Stimulated activated CD8-positive, alpha-beta memory T cell treated with anti-CD3 and anti-CD28 coated beads, Interleukin-4, amount 100 ng/mL, for 1 hour (primary cell): ENCODE measurements around the gene GAL3ST1.
"Not testable (repeated sequence)": the region's sequence is repeated elsewhere in the genome, so short reads cannot be mapped to it uniquely, and the experiment has no call there.

Source experiments
- DNase-seq, 2 donors: peaks; one replicate each; pipeline ENCODE4 v3.0.0-alpha.2; 2020; ENCODE audit warnings: low read depth in 2 of 2, low spot score in 1 of 2

The GAL3ST1 gene

DNA sequence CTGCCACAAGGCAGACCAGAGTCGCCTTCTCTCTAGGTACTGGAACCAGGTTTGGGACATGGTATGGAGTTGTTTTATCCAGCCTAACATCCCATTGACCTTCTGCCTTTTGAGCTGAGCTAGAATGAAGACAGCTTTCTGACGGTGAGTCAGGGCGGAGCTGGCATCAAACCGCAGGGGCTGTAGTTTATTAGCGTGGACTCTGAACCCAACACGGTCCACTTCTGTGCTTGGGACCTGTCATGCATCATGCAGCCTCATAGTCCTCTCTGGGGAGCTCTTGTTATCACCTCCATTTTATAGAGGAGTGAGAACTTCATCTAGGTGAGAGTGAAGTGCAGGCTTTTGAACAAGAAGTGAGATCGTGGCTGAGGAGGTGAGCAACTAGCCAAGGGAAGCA is 8.3 kb downstream of the GAL3ST1 start:
- no peak for DNase-seq

DNA sequence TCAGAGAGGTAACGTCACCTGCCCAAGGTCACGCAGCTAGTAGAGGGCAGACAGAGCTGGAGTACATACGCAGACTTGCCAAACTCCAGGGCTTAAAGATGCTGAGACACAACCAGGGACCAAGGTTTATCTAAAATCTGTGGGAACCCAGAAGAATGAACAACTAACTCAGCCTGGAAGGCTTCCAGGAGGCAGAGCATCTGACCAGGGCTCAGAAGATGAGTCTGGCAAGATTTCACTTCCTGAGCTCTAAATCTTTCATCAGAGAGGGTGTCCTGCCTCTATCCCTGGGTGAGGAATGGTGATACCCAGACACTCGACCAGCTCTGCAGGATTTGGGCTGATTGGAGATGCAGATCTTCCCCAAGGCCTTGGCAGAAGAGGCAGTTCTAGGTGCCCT is 9.1 kb downstream of the GAL3ST1 start:
- no peak for DNase-seq

DNA sequence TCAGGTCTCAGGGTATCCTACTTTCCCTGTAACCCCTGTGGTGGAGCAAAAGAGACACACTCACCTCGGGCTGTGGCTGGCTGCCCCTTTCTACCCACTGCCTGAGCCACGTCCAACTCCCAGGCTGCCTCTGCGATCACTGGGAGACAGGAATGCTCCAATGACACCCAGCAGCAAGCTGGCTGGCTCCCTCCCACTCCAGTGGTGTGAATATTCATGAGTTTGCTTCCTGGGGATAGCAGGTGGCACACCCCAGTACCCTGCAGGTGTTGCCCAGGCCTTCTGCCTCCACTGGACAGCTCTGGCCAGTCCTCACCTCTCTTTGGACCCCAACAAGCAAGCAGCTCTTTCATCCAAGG is 9.7 kb downstream of the GAL3ST1 start:
- no peak for DNase-seq

- no peak for DNase-seq
Measured at GRCh38 chr22:30564045-30564760, 10.3 kb downstream of the GAL3ST1 start.

- no peak for DNase-seq
Measured at GRCh38 chr22:30562366-30562765, 12.1 kb downstream of the GAL3ST1 start.

- DNase-seq, result no peak
Measured at GRCh38 chr22:30561402-30562189, 12.9 kb downstream of the GAL3ST1 start.

DNA sequence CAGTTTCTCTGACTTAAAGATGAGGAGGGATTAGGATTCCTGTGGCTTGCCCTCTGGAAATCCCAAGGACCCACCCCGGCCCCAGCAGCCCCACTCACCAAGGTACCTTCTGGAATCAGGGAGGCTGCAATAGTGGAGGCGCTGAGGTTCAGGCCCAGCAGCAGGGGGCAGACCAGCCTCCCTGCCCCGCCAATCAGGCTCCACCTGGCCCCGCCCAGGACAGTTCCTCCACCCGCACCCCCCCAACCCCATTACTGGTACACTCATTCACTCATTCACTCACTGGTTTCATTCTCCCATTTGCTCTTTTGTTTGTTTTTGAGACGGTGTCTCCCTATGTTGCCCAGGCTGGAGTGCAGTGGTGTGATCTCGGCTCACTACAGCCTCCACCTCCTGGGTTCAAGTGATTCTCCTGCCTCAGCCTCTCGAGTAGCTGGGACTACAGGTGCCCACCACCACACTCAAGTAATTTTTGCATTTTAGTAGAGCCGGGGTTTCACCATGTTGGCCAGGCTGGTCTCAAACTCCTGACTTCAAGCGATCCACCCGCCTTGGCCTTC is 13.7 kb downstream of the GAL3ST1 start:
- DNase-seq, result not testable (repeated sequence)

DNA sequence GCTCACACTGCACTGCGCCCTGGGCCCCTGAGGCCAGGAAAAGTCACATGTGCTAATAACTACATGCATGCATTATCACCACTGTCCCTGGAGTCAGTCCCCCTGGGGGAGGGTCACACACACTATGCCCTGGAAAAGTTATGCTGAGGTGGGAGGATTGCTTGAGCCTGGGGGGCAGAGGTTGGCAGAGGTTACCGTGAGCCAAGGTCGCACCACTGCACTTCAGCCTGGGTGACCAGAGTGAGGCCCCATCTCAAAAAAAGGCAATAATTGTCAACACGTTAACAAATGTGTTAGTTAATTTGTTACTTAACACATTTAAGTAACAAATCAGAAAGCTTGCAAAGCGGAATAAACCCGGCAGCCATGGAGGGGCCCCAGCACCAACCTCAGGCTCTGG is 14.6 kb downstream of the GAL3ST1 start:
- no peak for DNase-seq

GRCh38 chr22:30557243-30557642 is 17.2 kb downstream of the GAL3ST1 start:
- DNase-seq, result no peak

DNA sequence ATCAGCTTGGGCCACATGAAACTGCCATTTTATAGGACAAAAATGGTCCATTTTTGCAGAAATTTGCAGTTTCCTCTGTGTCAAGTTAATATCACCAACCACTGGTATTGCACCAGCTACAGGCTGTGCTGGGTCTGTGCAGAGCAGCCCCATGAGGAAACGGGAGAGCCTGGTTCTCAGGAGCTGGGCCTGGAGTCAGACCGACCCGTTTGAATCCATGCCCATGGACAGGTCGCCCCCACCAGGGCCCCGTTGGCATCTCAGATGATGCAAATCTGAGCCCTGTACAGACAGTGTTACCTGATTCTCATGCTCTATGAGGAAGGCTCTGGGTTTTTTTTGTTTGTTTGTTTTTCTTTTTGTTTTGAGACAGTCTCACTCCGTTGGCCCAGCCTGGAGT is 18.1 kb downstream of the GAL3ST1 start:
- DNase-seq, result no peak

DNA sequence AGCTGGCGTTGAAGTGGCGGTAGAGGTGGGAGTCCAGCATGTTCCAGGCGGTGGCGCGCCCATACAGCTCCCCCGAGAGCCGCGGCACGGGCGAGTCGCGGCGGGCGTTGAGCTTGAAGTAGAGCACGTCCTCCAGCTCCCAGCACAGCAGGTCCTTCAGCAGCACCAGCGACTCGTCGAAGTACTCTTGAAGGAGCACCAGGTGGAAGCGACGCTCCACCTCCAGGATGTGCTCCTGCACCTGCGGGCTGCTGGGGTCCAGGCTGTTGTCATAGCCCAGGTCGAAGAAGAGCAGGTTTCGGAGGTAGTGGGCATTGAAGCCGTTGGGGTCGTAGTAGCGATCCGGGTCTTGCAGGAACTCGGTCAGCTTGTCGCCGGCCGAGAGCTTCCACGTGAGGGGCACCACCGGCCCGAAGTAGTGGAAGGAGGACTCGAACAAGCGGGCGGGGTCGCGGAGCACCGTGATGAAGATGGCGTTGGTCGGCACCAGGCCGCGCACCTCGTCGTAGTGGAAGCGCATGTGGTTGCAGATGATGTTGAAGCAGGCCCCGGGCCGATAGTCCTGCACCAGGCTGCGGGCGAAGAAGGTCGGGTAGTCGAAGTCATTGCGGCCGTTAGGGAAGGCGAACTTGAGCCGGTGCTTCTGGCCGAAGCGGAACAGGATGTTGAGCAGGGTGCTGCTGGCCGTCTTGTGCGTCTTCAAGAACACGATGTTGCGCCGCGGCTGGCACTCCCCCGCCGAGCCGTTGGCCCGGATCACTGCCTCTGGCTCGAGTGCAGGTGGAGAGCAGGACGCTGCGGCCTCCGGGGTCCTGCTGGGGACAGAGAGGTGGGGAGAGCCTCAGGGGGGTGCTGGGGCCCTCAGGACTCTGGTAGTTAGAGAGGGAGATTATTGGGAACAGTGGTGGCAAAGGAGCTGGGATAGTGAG is 18.9 kb downstream of the GAL3ST1 start:
- no peak for DNase-seq

GRCh38 chr22:30553971-30554370 is 20.5 kb downstream of the GAL3ST1 start:
- no peak for DNase-seq

GRCh38 chr22:30552719-30553118 is 21.7 kb downstream of the GAL3ST1 start:
- DNase-seq, result no peak

DNA sequence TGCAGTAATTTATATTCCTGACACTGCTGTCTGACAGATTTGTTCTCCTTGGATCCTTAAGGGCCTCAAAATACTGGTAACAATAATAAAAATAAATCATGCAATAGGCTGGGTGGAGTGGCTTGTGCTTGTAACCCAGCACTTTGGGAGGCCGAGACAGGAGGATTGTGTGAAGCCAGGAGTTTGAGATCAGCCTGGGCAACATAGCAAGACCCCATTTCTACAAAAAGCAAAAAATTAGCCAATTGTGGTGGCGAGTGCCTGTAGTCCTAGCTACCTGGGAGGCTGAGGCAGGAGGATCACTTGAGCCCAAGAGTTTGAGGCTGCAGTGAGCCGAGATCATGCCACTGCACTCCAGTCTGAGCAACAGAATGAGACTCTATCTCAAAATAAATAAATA is 22.7 kb downstream of the GAL3ST1 start:
- not testable (repeated sequence) for DNase-seq

- no peak for DNase-seq
Measured at GRCh38 chr22:30547188-30547587, 27.3 kb downstream of the GAL3ST1 start.

DNA sequence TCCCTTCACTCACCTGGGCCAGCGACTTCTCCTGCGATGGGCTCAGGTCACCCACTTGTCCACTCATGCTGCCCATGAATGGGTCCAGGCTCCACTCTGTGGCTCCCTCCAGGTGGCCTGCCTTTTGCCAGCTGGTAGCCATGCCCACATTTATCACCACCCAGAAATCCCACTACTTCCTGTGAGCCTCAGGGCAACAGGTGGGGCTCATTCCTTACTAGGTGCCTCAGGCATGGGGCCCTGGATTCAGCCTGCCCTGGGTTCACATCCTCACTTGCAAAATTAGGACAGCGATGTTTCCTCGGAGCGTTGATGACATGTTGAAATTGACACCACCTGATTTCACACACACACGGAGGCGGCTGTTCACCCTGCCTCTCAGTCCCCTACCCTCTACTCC is 27.8 kb downstream of the GAL3ST1 start, which contains the start of gene SEC14L6:
Gene SEC14L6, minus strand, starts transcription at position 126 of the 400 bp plus-strand sequence. Its CDS starts 59 bp downstream, at position 67.
- DNase-seq, result no peak

- DNase-seq, result no peak
Measured at GRCh38 chr22:30542811-30543188, 31.7 kb downstream of the GAL3ST1 start.

DNA sequence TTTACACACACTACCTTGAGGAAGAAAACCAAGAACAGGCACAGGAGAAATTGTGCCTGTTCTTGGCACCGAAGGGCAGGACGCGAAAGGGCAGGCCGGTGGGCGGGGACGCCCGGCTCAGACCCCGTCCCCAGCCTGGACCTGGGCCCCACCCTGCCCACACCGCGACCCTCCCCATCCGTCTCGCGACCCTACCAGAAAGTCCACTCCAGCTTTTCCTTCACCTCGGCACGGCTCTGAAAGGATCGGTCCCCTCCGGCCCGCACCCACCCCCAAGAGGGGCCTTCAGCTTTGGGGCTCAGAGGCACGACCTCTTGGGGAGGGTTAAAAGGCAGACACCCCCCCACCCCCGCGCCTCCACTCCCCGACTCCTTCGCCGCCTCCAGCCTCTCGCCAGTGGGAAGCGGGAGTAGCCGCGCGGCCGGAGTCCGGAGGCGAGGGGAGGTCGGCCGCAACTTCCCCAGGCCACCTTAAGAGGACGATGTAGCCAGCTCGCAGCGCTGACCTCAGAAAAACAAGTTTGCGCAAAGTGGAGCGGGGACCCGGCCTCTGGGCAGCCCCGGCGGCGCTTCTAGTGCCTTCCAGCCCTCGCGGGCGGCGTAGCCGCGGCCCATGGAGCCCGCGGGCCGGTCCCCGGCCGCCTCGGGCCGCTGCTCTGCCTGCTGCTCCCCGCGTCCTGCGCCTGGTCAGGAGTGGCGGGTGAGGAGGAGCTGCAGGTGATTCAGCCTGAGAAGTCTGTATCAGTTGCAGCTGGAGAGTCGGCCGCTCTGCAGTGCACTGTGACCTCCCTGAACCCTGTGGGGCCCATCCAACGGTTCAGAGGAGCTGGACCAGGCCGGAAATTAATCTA is 32.3 kb downstream of the GAL3ST1 start:
- no peak for DNase-seq

- DNase-seq, result not testable (repeated sequence)
Measured at GRCh38 chr22:30541511-30541910, 33.0 kb downstream of the GAL3ST1 start.

DNA sequence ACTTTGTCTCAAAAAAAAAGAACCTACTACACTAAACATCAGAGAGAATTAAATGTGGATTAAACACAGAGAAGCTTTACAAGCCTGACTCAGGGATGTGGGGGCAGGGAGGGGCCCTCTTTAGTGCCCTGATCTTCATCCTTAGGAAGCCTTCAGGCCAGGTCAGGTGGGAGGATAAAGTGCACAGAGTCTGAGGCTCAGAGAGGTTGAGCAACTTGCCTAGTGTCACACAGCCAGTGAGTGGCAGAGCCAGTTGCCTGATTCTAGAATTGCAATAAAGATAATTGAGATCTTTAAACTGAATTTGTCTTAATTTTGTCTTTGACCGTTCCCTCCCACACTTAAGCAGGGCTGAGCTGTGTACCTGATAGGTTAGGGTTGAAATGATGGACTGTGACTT is 35.1 kb downstream of the GAL3ST1 start:
- no peak for DNase-seq
